Activated CD8-positive, alpha-beta memory T cell treated with anti-CD3 and anti-CD28 coated beads, Interleukin-2, amount 50 U/mL, for 1 hour (primary cell): ENCODE data around the gene KLHL18.
"Not testable (repeated sequence)": the region's sequence is repeated elsewhere in the genome, so short reads cannot be mapped to it uniquely, and the experiment has no call there.

ENCODE experiments used
- DNase-seq: peaks from one replicate; pipeline ENCODE4 v3.0.0-alpha.2; 2020; ENCODE audit errors: extremely low read depth

The KLHL18 gene

DNA sequence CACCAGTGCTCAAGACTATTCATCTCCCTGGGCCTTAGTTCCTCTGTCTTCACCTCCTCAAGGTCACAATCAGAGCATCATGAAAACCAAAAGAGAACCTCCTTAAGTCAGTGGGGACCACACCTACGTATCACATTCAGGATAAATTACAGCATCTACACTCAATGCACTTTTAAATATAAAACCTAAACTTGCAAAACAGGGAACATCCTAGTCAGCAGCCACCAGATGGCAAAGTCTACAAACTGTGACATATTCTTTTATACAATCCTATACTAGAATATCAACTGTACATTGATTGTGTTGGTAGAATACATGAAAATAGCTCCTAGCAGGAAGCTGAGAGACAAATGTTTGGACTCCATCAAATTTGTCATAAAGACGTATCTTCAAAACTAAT, 8.1 kb upstream of the KLHL18 start:
- DNase-seq = no peak

DNA sequence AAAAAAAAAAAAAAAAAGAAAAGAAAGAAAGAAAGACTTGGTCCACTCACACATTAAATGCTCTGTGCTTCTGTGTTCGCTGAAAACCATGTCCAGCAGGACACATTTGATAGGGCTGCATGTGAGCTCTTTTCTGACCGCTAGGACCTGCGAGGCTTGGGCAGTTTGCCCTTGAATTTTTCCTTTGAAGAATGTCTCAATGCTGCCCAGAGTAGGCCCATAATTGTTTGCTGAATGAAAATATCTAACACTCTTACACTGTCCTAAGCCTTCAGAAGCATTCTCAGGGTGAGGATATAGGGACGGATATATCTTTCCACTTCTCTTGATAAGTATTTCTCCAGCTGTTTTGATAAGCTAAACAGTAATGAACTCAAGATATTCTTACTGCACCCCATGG, 6.2 kb upstream of the KLHL18 start:
- no peak for DNase-seq

DNA sequence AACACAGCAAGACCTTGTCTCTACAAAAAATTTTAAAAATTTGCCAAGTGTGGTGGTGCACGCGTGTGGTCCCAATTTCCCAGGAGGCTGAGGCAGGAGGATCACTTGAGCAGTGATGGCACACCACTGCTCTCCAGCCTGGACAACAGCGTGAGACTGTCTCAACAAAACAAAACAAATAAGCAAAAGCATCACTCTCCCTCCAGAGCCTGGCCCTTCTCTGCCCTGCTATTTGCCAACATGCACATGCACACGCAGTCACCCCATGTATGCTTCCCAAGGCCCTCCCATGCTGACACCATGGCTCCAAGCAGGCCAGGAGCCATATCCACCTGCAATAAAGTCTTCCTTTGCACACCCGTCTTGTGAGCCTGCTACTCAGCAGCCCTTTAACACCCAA, 2.2 kb upstream of the KLHL18 start:
- DNase-seq = no peak

DNA sequence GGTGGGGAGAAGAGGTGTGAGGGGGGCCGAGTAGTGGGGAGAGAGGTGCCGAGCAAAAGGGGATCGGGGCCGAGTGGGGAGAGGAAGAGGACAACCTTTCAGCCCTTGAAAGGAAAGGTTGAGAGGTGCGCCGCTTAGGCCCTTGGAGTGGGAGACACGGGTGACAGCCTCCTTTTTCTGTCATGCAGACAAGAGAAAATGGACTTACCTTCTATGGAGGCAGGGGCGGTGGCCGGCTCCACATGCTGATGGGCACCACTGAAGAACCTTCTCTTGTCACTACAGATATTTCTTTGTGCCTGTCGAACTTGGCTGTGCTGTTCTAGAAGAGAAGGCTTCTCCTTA, 421 bp downstream of the KLHL18 start:
- no peak for DNase-seq

DNA sequence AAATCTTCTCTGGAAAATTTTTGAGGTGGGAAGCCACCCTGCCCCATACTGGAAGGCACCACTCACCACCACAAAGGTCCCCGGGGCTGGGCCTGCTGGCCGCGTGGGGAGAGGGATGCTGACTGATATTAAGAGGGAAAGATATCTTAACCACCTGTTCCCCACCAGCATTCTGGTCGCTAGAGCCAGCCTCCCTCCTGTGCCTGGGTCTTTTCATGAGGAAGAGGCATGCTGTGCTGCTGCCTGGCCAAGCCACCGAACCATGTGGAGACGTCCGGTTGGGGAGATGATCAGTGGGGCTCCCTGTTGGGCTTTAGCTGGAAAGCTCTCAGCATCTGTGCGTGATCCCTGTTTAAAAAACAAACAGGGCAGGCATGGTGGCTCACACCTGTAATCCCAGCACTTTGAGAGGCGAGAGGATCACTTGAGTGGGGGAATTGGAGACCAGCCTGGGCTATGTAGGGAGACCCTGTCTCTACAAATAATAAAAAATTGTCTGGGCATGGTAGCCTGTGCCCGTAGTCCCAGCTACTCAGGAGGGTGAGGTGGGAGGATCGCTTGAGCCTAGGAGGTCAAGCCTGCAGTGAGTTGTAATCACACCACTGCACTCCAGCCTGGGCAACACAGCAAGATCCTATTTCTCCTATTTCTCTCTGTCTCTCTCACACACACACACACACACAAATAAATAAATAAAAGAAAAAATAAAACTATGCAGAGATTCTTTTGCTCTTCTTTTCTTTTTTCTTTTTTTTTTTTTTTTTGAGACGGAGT, 1.0 kb downstream of the KLHL18 start:
- no peak for DNase-seq

DNA sequence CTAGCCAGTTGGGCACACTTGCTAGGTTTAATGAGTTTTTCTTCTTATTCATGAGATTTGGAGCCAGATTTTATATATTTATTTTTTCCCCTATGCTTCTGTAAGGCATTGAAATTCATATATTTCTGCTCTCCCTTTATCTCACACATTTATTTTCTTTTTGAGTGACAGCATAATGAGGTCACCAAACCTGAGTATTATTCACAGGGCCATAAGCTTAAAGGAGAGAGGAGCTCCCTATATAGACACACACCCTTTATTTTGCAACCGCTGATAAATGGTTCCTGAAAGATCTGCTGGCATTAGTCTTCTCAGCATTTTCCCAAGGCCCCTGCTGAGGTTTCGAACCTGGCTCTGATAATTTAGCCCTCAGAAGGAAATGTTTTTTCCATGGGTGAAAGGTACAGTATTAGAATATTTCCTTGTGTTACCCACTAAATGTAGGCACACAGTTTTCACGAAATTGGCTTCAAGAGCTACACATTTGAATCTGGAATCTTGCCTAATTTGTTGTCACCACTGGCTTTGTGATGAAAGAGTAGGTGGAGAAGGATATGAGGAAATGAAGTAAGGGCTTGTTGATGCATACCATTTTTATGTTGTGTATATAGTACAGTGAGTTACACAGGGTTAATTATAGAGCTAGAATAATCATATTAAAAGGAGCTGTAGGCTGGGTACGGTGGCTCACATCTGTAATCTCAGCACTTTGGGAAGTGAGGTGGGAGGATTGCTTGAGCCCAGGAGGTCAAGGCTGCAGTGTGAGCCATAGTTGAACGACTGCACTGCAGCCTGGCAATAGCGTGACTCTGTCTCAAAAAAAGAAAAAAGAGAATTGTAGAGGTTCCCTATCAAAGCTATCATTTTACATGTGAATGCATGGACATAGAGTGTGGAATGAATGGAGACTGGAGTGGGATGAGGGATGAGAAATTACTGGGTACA, 6.5 kb downstream of the KLHL18 start:
- DNase-seq = no peak

DNA sequence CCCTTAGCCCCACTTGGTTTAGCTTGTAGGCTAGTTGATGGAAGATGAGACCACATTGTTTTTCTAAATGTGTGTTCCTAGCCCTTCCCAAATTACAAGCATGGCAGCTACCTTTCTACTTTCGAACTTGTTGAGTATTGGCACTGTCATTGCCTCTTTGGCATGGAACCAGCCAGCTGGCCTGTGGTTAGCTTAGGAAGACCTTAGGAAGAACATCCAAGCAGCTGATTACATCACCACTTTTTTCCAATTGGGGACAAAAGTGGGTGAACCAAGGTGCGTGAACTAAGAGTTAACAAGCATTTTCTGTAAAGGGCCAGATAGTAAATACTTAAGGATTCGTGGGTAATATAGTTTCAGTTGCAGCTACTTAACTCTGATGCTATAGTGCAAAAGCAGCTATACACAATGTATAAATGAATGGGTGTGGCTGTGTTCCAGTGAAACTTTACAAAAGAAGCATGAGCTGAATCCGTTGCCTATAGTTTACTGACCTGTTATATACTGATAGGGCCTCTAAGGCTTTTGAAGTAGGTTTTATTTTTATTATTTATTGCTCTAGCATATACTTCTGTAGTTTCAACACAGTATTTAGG, 8.5 kb downstream of the KLHL18 start:
- DNase-seq = no peak

DNA sequence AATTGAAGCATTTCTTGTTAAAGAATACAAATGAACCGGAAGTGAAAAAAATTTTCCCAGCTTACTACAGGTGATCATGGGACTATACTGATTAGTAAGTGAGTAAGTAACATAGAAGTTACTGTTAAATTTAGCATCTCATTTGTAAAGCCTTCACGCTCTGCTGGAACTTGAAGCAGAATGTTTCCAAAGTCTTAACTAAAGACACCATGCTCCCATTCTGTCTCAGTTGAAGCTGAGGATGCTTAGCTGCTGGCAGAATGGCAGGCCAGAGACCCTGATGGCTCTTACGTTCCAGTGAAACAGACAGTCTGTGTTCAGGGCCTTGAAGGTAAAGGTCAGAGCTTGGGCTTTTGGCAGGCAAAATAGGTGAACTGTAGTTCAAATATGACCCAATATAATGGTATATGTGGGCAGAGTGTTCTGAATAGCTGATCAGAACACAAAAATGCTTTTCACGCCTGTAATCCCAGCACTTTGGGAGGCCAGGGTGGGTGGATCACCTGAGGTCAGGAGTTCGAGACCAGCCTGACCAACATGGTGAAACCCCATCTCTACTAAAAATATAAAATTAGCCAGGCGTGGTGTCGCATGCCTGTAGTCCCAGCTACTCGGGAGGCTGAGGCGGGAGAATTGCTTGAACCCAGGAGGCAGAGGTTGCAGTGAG, 9.1 kb downstream of the KLHL18 start:
- DNase-seq = not testable (repeated sequence)

DNA sequence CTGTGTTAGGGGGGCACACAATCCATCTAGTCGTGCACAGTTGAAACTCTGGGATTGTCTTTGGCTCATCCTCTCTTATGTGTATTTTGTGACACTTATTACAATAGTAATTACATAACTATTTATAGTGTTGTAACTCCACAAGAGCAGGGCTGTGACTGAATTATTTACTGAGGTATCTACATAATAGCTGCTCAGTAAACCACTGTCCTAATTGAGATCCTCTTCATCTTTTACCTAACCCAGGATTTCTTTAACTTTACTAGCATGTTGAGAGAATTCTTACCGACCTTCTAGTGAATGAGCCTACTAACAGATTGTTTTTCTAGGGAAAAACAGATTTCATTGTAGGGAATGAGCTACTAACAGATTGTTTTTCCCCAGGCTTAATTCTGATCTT, 11.1 kb downstream of the KLHL18 start:
- no peak for DNase-seq

DNA sequence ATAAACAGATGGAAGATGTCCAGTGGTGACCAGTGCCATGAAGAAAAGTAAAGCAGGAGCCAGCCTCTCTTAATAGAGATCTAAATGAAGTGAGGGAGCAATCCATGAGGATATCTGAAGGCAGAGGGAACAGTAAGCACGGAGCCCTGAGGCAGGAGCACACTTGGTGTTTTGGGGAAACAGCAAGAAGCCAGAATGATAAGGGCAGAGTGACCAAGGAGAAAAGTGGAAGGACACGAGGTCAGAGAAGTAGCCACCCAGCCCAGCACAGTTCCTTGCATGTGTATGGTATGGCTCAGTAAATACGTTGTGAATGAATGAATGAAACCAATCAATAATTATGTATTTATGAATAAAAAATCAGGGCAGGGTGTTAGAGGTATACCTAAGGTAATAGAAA, 11.6 kb downstream of the KLHL18 start:
- no peak for DNase-seq

DNA sequence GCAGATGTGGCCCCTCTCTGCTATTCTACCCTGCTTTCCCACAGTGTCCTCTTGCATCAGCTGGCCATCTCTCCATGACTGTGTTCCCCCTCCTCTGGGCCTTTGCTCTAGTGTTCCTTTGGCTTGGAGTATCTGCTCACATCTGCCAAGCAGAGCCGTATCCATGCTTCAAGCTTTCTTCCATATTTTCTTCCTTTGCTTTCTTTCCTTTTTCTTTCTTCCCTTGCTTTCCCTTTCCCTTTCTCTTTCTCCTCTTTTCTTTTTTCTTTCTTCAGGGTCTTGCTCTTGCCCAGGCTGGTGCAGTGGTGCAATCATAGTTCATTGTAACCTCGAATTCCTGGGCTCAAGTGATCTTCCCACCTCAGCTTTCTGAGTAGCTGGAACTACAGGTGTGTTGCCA, 12.6 kb downstream of the KLHL18 start:
- no peak for DNase-seq

DNA sequence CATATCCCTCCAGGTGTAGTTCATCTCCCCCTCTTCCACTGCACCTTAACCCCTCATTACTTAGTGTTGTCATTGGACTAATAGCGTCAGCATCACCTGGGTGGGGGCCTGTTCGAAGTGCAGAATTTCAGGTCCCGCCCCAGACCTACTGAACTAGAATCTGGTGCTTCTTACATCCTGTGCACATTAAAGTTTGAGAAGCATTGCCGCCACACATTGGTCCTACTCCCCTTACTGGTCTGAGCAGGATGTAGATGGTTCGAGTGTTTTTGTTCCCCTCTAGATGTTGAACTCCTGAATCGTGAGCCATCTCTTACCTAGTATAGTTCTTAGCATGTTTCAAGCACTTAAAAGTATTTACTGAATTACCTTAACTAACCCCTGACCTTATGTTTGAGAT, 13.2 kb downstream of the KLHL18 start:
- DNase-seq = no peak

DNA sequence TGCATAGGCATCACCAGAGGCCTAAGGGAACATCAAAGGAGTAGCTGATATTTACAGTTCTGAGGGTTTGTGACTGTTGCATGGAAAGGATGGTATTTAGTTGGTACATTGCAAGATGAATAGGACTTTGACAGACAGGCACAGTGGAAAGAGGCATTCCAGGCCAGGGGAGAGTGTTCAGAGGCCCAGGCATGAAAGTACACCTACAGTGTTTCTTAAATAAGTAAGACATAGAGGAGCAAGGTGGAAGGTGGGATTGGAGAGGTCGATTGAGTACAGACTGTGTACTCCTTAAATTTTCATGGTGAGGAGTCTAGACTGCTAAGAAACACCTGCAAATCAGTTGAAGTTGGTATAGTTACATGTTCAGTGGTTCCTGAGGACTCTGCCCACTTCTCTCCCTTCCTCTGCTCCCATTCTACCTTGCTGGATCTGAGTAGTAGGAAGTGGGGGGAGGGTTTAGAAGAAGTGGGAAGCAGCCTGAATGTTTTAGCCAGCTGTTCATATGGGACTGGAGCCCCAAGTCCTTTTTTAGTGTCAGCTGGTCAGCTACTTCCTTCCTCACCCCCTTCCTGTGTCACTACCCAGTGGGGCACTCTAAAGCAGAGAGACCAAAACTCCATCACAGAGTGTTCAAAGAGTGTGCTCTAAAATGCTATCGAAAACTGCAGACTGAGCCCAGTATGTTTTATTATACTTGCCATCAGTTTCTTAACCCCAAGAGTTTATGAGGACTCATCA, 14.0 kb downstream of the KLHL18 start:
- no peak for DNase-seq

DNA sequence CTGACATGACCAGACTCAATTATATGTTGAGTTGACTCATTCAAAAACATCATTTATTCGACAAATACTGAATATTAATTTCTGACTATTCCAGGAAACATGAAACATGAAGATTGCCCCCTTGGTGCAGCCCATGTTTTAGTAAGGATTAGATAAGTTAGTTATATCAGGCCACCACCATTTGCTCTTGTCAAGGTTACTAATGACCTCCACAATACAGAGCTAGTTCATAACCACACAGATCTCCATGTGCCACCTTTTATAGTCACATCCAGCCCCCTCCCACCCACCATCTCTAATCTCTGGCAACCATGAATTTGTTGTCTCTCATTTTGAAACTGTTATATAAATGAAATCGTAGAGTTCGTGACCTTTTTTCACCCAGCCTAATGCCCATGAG, 15.7 kb downstream of the KLHL18 start:
- no peak for DNase-seq

DNA sequence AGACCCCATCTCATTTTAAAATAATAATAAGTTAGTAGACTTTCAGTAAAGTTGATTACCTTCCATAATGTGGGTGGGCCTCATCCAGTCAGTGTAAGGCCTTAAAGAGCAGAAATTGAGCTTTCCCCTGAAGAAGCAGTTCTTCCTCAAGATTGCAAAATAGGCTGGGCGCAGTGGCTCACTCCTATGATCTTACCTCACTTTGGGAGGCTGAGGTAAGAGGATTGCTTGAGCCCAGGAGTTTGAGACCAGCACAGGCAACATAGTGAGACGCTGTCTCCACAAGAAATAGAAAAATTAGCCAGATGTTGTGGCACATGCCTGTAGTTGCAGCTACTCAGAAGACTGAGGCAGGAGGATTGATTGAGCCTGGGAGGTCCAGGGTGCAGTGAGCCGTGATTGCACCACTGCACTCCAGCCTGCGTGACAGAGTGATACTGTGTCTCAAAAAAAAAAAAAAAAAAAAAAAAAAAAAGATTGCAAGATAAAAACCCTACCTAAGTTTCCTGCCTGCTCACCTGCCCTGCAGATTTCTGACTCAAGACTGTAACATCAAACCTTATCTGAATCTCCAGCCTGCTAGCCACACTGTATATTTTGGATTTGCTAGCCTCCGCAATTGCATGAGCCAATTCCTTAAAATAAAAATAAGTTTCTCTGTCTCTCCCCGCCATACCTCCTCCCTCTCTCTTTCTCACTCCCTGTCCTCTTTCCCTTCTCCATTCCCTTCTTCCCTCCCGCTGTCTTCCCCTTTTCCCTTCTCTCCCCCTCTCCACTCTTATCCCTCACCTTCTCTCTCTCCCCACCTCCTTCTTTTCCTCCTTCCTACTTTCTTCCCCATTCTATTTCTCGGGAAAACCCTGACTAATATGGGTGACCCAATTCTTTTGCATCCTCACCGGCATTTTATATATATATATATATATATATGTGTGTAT, 16.9 kb downstream of the KLHL18 start:
- no peak for DNase-seq

DNA sequence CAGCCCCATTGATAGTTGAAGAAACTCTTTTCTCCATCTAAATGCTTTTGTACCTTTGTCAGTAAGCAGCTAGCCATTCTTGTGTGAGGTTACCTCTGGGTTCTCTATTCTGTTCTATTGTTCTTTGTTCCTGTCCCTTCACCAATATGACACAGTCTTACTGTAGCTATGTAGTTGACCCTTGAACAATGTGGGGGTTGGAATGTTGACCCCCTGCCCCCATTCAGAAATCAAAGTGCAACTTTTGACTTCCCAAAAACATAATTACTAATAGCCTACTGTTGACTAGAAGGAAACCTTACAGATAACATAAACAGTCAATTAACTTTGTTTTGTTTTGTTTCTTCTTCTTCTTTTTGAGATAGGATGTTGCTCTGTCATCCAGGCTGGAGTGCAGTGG, 18.7 kb downstream of the KLHL18 start:
- no peak for DNase-seq

DNA sequence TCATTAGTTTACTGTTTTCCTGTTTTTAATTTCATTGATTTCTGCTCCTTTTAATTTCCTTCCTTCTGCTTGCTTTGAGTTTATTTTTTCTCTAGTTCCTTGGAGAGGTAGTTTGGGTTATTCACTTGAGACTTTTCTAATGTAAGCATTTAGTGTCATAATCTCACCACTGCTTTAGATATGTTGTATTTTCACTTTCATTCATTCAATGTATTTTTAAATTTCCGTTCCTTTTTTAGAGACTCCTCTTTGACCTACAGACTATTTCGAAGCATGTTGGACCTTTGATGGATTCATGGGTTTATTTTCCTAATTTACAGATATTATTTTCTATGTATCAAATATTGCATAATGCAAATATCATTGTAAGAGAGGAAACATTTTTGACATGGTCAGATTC, 23.3 kb downstream of the KLHL18 start:
- DNase-seq = no peak

DNA sequence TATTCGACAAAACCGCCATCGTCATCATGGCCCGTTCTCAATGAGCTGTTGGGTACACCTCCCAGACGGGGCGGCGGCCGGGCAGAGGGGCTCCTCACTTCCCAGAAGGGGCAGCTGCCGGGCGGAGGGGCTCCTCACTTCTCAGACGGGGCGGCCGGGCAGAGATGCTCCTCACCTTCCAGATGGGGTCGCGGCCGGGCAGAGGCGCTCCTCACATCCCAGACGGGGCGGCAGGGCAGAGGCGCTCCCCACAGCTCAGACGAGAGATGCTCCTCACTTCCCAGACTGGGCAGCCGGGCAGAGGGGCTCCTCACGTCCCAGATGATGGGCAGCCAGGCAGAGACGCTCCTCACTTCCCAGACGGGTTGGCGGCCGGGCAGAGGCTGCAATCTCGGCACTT, 26.5 kb downstream of the KLHL18 start:
- DNase-seq = not testable (repeated sequence)

DNA sequence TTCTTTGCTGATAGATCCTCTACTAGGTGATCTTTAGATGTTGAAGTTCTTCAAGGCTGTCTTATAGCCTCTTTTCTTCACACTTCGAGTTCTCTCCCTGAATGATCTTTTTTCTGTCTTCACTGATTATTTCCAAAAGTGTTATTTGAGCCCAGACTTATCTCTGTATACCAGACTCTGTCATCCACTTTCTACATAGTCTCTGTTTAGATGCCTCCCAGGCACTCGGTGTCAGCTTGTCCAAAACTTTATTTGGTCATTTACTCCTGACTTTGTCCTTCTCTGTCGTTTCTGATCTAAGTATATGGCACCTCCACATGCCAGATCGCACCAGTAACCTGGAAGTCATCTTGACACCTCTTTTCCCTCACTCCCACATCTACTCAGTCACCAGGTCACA, 27.6 kb downstream of the KLHL18 start:
- DNase-seq = no peak

DNA sequence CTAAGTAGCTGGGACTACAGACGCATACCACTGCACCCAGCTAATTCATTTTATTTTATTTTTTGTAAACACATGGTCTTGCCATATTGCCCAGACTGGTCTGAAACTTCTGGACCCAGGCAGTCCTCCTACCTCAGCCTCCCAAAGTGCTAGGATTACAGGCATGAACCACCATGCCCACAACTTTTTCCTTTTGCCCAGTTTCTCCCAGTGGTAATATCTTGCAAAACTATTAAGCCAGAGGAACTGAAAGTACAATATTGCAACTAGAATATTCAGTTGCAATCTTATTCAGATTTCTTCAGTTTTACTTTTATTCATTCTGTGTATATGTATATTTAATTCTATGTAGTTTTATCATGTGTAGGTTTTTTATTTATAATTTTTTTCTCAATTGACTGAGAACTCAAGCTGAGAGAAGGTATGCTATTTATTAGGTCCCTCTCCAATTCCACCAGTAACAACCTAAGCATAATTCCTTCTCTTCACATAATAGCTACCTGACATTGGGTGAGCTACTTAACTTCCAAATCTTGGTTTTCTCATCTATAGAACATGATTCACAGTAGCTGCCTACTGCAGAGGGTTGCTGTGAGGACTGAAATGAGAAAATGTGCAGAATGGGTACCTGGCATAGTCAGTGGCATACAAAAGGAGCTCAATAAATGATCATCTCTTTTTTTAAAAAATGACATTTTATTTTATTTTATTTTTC, 30.8 kb downstream of the KLHL18 start:
- no peak for DNase-seq
